ENCODE measurements around the gene PTOV1. TPM values are rescaled to one million over a fixed set of nuclear protein-coding genes. Genes with fewer than 3 reads are reported as not detected.
A peak's percentile ranks its signal among the peaks of the same experiment; 100 is the strongest.

Gene PTOV1
- total and polyA plus RNA-seq, 4 donors = 38.0 to 52.3 (median 41.3) TPM

- no peak for TF ChIP-seq MAX (IDR thresholded peaks at IDR 0.05)
Observed at GRCh38 chr19:49812997-49813861, 37.7 kb upstream of the PTOV1 start, which contains the start of gene FUZ (continued).

- Histone ChIP-seq H3K4me1 (ENCODE audit: control insufficient read depth in 4 of 4, insufficient read depth in 4 of 4, low read length in 3 of 4) (peaks cover 6 to 38% (median 23%) of the 10 kb centered on the region in 4 donors), H3K27me3 (ENCODE audit: control insufficient read depth in 4 of 4, insufficient read depth in 4 of 4, low read length in 3 of 4) (no peaks in the 10 kb centered on the region), H3K27ac (ENCODE audit: low read depth in 1 of 2, low read length in 2 of 2) (peak overlapping the region in 1 of 2 donors; percentile 21), H3K9me3 (ENCODE audit: control insufficient read depth in 4 of 4, low read length in 3 of 4) (no peaks in the 10 kb centered on the region), H3K36me3 (ENCODE audit: control insufficient read depth in 4 of 4, insufficient read depth in 3 of 4, low read depth in 1 of 4, low read length in 3 of 4) (no peaks in the 10 kb centered on the region), H3K4me3 (ENCODE audit: low read depth in 1 of 3, low read length in 3 of 3) (no peak overlapping the region), H3K9ac (ENCODE audit: low read depth in 1 of 2, low read length in 2 of 2) (peak overlapping the region in 1 of 2 donors; percentile 39)
- no peak for DNase-seq (ENCODE audit: low spot score)
- 74% methylated on average over 1 of the region's 1 CpG for WGBS
- no peak for TF ChIP-seq SP1 (IDR thresholded peaks at IDR 0.05)
- no peak for TF ChIP-seq FOXA1 (IDR thresholded peaks at IDR 0.05)
- no peak for TF ChIP-seq HNF4G (IDR thresholded peaks at IDR 0.05)
- no peak for TF ChIP-seq CTCF (IDR thresholded peaks at IDR 0.05; ENCODE audit: low read depth, low read length, missing input control)
- no peak for TF ChIP-seq MAX (IDR thresholded peaks at IDR 0.05)
Observed at GRCh38 chr19:49814010-49814409, 36.9 kb upstream of the PTOV1 start.

- H3K36me3 ChIP-seq (ENCODE audit: control insufficient read depth in 4 of 4, insufficient read depth in 3 of 4, low read depth in 1 of 4, low read length in 3 of 4) = no peaks in the 10 kb centered on the region
- no peak overlapping the region for H3K4me3 ChIP-seq (ENCODE audit: low read depth in 1 of 3, low read length in 3 of 3)
- TF ChIP-seq RXRA (IDR thresholded peaks at IDR 0.05) (no peak), HNF4A (conservative IDR thresholded peaks at IDR 0.05) (no peak), MAX (IDR thresholded peaks at IDR 0.05) (no peak), FOXA1 (IDR thresholded peaks at IDR 0.05) (no peak), HNF4G (IDR thresholded peaks at IDR 0.05) (no peak), FOXA2 (IDR thresholded peaks at IDR 0.05) (no peak), GABPA (IDR thresholded peaks at IDR 0.05 in 1 of 2, conservative IDR thresholded peaks at IDR 0.05 in 1 of 2) (no peak), YY1 (IDR thresholded peaks at IDR 0.05) (no peak), TAF1 (conservative IDR thresholded peaks at IDR 0.05) (no peak), SP1 (IDR thresholded peaks at IDR 0.05) (no peak), ATF3 (IDR thresholded peaks at IDR 0.05) (no peak), NR2F2 (IDR thresholded peaks at IDR 0.05) (no peak), JUND (IDR thresholded peaks at IDR 0.05) (no peak), ZBTB33 (IDR thresholded peaks at IDR 0.05) (no peak), EGR1 (IDR thresholded peaks at IDR 0.05; ENCODE audit: low read depth in 2 of 2) (no peak), REST (IDR thresholded peaks at IDR 0.05) (no peak), CTCF (IDR thresholded peaks at IDR 0.05; ENCODE audit: low read depth, low read length, missing input control) (no peak), RAD21 (IDR thresholded peaks at IDR 0.05) (no peak)
- H3K4me1 ChIP-seq (ENCODE audit: control insufficient read depth in 4 of 4, insufficient read depth in 4 of 4, low read length in 3 of 4) = peaks cover 6 to 32% (median 21%) of the 10 kb centered on the region in 4 donors
- H3K27ac ChIP-seq (ENCODE audit: low read depth in 1 of 2, low read length in 2 of 2) = no peak overlapping the region
- no peaks in the 10 kb centered on the region for H3K9me3 ChIP-seq (ENCODE audit: control insufficient read depth in 4 of 4, low read length in 3 of 4)
- WGBS = 92% methylated on average over 14 of the region's 14 CpGs
- DNase-seq (ENCODE audit: low spot score) = no peak
- no peak overlapping the region for H3K9ac ChIP-seq (ENCODE audit: low read depth in 1 of 2, low read length in 2 of 2)
- H3K27me3 ChIP-seq (ENCODE audit: control insufficient read depth in 4 of 4, insufficient read depth in 4 of 4, low read length in 3 of 4) = no peaks in the 10 kb centered on the region
Observed at GRCh38 chr19:49816590-49816989, 34.4 kb upstream of the PTOV1 start.
